GM12875 (cell line): ENCODE results near the gene PRM2.

Experiments
- H3K4me3 ChIP-seq: one replicate; pipeline ENCODE4 v1.5.1; 2011; ENCODE audit warnings: low read depth, low read length, control low read depth
- CTCF ChIP-seq: IDR thresholded peaks from 2 replicates; pipeline ENCODE4 v1.5.1; 2011; ENCODE audit warnings: low read depth, mild to moderate bottlenecking, control low read depth, inconsistent platforms, low read length, moderate library complexity, borderline replicate concordance; ENCODE audit not compliant: insufficient read depth

The PRM2 gene

DNA sequence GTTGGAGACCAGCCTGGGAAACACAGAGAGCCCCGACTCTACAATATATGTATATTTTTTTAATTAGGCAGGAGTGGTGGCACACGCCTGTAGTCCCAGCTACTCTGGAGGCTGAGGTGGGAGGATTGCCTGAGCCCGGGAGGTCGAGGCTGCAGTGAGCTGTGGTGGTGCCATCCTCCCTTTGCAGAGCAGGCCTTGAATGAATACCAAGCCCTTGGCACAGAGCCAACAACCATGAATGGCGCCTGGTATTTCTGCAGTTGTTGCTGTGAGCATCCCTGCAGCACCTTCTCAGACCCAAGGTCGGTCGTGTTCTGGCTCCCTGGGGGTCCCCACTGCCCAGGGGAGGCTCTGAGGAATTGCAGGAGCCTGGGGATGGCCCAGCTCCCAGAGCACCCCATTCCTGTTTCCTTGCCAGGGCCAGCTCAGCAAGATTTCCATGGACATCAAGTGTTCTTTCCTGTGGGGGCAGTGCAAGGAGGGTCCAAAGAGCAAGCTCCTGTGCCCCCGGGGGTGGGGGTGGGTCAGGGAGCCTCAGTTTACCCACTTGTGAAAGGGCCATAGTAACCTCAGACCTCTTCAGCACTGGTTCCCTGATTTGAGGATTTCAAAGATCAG is 43.4 kb upstream of the PRM2 start:
- no peak for TF ChIP-seq CTCF

DNA sequence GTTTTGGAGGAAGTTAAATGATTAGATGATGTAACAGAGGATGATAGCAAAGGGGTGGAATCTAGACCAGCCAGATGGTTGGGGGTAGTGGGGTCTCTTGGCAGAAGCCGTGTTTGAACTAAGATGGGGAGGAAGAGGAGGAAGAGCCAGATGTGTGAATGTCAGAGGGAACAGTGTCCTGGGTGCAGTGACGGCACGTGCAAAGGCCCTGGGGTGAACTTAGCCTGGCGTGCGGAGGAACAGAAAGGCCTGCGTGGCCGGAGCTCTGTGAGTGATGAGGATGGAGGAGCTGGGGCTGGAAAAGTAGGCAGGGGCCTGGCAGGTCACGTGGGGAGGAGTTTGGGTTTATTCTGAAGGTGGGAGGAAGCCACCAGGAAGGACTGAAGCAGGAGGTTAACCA is 42.5 kb upstream of the PRM2 start:
- TF ChIP-seq CTCF: no peak
- no peak overlapping the region for H3K4me3 ChIP-seq

More for the DNA sequence above, 43.4 kb upstream of the PRM2 start:
- no peak overlapping the region for H3K4me3 ChIP-seq

DNA sequence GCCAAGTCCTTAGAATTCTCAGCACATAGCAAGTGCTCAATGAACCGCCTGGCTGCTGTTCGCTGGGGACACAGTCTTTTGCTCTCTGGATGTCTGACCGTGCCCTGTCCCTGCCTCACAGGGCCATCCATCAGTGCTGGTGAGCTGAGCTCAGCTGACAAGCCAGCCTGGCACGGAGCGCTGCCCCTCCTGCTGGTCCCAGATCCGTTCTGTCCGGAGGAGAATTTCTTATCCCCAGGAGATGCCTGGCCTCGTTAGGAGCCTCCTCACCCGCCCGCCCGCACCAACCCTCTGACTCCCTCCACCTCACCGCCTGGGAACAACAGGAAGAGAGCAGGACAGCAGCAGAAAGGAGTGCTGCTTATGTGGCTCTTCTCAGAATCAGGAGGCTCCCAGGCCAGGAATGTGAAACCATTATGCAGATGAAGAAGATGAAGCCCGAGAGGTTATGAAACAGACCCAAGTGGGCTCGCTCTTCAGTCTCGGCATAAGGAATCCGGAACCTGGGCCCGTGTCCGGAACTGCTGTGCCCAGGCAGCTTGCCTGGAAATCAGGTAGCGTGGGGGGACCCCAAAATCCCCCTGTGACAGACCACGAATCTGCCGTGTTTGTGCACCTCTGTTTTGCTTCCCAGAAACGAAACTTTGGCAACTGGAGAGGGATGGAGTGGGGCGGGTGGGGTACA is 40.2 kb upstream of the PRM2 start:
- H3K4me3 ChIP-seq: no peak overlapping the region

GRCh38 chr16:11315510-11315909 is 39.2 kb upstream of the PRM2 start:
- TF ChIP-seq CTCF: no peak
- H3K4me3 ChIP-seq: no peak overlapping the region

More for the DNA sequence above, 40.2 kb upstream of the PRM2 start:
- no peak for TF ChIP-seq CTCF

DNA sequence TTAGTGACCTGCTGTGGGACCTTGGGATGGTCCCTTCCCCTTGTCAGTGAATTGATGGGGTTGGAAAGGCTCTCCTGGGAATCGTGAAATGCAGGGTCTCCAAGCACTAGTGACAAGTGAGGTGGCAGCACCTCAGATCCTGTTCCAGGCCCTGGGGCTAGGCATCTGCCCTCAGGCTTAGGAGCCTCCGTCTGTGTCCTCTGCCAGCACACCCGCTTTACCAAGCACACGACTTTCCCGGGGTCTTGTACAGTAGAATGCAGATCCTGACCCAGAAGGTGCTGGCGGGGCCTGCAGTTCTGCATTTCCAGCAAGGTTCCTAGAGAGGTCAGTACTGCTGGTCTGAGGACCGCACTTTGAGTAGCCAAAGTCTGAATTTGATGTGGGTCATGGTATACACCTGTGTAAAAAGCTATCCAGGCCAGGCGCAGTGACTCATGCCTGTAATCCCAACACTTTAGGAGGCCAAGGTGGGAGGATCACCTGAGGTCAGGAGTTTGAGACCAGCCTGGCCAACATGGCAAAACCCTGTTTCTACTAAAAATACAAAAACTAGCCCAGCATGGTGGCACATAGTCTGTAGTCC is 38.1 kb upstream of the PRM2 start:
- no peak for TF ChIP-seq CTCF

GRCh38 chr16:11313493-11314308 is 37.4 kb upstream of the PRM2 start:
- H3K4me3 ChIP-seq: no peak overlapping the region
- TF ChIP-seq CTCF: no peak

More for the DNA sequence above, 38.1 kb upstream of the PRM2 start:
- H3K4me3 ChIP-seq: no peak overlapping the region
